GM19438 (cell line): ENCODE results near the gene TSHZ1.

ENCODE experiments used
- ATAC-seq: cut with Tn5 transposase; IDR thresholded peaks from one replicate; pipeline ENCODE4 v1.9.1; 2021; ENCODE audit warnings: low read depth; ENCODE audit not compliant: unreplicated experiment

TSHZ1 gene

GRCh38 chr18:75206452-75207309 lies 3.9 kb upstream of the TSHZ1 start:
- ATAC-seq: no peak

DNA sequence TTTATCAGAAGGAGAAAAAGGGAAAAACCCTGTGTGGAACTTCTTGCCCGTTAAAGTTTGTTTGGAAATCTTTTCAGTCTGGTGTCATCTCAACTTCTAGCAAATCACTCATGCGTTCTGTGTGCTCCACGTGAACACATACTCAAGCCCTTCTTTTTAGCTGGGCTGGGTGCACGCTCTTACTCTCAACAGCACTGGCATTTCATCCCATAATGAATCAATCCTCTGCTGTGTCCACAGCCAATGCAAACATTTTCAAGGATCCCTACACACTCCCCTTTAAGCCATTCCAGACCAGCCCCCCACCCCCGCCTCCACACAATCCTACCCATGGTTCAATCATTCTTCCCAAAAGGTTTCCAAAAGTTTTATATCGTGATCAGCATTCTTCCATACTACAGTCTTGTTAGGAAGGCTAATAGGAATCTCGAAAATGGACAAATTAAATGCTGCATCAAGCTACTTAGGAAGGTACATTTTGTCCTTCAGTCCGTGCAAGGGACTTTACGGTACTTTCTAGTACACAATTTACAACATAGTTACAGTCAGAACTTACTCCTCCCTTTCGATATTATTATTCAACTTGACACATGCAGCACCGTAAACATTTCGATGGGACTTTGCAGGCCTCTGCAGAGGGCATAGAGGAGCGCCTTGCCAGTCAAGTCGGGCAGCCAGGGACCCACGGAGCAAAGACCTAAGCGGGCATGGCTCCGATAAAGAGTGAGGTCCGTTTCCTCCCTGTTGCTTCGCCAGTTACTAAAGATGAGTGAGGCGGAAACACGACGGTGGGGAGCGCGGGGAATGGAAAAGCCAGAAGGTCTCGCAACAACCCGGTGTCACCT lies 3.1 kb upstream of the TSHZ1 start:
- peak; percentile 0 for ATAC-seq

DNA sequence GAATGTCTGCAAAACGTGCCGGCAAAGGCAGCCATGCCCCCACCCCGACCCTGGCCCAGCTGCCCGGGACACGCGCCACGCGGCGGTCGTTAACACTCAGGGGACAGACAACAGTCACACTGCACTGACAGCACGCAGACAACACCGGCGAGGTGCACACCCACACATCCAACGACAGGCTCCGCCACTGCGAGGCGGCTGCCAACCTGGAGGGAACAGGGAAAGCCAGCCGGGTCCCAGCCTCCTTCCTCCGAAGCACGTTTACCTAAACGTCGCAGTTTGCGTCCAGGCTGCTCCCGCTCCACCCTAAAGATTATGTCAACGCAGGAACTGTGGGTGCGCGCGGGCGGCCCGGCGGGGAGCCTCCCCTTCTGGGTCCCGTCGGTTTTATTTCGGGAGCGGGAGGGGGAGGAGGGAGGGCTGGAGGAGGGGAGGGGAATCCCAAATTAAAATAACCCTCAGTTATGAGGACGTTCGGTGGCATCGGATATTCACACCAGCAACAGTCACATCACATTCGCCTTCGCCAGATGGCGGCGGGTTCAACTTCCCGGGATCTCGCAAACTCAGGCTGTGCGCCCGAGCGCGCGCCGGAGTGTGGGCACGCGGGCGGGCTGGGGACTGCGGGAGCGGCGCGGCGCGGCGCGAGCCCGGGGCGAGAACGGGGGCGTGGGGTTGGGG lies 2.3 kb upstream of the TSHZ1 start:
- peak; percentile 6 for ATAC-seq

DNA sequence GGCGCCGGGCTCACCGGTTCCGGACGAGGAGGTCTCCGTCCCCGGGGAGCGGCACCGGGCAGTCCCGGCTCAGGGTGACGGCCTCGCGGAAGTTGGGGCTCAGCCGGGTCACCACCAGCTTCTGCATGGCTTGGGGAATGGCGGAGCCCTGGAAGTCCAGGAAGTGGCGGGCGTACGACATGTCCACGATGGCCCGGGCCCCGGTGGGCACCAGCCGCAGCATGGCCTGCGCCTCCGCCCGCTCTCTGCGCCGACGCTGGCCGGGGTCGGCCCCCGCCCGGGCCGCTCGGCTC lies 1.8 kb upstream of the TSHZ1 start:
- peak; percentile 11 for ATAC-seq

DNA sequence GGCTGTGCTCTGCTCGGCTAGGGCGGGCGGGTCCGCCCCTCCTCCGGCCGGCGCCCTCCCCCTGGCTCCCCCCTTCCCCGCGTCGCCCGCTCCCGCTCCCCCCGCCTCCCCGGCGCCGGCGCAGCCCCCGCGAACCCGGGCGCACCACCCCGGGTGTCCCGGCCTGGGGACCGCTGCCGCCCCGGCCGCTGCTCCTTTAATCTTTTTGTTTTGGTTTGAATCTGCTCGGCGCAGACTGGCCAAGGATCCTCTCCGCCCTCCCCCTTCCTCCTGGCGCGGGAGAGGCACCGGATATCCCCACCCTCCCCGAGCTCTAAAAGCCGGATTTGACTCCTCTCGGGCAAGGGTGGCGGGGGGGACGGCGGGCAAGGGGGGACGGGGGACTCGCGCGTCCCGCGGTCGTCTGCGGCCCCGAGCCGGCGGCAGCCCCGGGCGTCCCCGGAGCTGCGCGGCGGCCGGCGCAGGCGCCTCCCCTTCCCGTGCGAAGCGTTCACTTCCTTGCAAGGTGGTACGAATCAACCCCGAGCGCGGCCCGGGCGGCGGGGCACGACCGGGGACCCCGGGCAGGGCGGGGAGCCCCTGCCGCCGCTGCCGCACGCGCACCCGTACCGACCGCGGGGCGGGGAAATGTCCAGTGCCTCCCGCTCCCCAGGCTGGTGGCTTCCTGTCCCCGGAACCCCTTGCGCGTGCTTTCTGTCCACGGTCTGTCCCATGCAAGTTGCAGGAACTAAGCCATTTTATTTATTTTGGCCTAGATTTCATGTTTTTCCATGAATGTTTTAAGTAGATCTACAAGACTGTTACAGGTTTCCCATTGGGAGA lies 1.3 kb upstream of the TSHZ1 start, which contains the start of gene PTGR3:
Gene PTGR3 (minus strand): TSS at position 11 of the 822 bp plus-strand sequence. CDS start 81 bp downstream, outside the sequence.
- peak; percentile 50 for ATAC-seq

DNA sequence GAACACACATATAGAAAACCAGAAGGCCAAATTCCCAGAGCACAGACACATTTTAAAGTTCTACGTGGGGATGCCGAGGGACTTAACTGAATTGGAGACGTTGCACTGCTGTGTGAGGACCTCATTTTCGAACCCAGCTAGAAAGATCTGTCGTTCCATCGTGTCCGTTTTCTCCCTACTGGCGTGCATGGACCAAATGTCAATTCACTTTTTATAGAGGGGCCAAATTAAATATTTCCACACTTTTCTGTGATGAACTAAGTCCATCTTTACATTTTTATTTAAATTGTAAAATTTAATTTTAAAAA lies 692 bp upstream of the TSHZ1 start:
- no peak for ATAC-seq

DNA sequence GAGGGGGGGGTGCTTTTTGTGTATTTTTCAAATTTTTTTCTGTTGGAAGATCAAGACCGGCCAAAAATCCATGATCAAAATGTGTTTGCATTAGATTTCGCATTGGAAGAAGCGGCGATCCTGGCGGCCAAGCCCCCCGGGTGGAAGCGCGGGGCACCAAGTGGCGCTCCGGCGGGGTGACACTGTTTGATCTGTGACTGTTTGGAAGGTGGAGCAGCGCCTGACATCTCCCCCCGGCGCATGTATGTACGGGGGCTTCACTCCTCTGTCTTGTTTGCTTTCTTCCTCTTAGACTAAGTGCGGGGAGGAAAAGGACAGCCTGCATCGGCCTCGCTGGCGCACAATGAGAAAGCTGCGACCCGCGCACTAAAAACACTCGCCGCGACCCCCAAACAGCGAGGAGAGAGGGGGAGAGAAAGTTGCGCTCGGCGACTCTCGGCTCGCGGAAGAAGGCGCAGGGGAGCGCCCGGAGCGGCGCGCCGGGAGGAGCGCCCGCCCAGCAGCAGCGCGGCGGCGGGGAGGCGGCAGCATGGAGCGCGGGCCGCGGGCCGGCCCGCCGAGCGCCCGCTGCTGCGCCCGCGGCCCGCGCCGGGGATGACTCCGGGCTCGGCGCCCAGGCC lies 515 bp downstream of the TSHZ1 start:
- no peak for ATAC-seq

GRCh38 chr18:75211626-75211952 lies 992 bp downstream of the TSHZ1 start:
- ATAC-seq: no peak

DNA sequence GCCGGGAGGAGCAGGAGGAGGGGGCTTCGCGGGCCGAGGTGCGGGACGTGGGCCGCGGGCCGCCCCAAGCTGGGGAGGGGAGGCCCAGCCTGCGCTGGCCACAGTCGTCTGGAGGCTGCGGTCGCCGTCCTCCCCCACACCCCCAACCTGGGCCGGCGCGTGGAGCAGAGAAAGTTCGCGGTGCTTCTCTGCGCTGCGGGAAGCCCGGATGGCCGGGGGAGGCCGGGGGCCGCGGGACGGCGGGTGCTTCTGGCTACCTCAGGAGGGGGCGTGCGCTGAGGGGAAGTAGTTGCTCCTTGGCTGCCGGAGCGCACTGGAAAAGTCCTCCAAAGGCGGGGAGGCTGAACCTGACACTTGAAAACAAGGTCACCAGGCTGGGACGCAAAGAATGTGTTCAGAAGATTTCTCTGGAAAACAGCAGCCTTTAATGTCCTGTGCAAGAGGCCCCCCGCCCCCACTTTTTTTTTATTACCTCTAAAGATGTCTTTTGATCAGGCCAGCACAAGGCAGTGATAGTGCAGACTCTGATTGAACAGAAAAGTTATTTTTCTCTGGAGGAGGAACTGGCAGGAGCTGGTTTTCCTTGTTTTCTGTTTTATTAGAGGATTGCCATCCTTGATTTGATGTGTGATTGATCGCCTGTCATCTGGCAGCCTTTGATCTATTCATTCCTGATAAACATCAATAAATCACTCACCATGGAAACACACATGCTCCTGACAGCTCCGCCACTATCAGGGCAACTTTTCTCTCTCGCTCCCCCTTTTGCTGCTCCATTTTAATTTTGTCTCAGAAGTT lies 1.6 kb downstream of the TSHZ1 start:
- no peak for ATAC-seq

DNA sequence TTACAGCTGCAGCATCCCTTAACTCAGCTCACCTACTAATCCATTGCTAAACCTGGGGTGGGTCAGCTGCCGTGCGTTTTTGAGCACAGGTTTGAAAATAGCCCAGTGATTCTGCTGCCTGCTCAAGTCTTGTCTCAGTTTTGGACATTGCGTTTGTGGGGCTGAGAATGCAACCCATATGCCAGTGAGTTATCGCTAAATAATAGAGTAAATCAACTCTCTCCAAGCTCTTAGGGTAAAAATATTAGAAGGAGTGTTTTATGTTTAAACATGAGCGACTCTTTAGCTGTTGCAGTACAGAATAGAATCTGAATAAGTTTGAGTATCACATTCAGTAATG lies 2.1 kb downstream of the TSHZ1 start:
- no peak for ATAC-seq

DNA sequence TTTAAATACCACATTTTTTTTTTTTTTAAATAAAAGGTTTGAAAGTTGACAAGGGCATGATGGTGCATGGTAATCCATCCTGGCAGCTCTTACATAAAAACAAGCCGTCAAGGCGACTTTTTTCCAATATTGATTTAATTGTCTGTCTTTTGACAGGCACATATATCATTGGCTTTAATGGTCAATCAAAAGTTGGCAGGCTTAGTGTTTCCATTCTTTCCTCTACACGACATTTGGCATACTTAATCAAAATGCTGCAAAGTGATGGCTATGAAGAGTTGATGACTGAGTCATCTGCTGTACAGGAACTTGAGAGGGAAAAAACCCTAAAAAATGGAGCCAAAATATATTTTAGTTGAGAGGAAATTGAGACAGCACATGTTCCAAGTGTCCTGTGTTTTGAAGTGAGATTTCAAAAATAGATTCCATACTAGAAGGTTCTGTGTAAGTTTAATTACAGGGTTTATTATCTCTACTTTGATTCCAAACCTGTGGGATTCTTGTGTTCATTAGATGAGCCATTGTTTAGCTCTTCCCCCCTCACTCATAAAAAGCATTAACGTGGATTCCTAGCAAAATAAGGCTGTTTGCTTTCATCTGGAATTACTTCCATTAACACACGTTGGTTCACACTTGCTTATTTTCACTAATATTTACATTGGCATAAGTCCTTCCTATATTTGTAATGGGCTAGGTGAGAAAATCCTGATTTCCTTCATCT lies 3.2 kb downstream of the TSHZ1 start:
- ATAC-seq: no peak

- no peak for ATAC-seq
Measured at GRCh38 chr18:75214332-75214690, 3.7 kb downstream of the TSHZ1 start.

- ATAC-seq: no peak
Measured at GRCh38 chr18:75214766-75215510, 4.3 kb downstream of the TSHZ1 start.

GRCh38 chr18:75215663-75216062 lies 5.1 kb downstream of the TSHZ1 start:
- ATAC-seq: no peak

GRCh38 chr18:75216212-75216910 lies 5.8 kb downstream of the TSHZ1 start:
- ATAC-seq: no peak

- no peak for ATAC-seq
Measured at GRCh38 chr18:75216911-75217689, 6.5 kb downstream of the TSHZ1 start.
